Stomach (tissue), 4 donors: ENCODE data around the gene FOXS1.

Source experiments
- POLR2A ChIP-seq, 4 donors: fragments of 450-650 bp; IDR thresholded peaks; one replicate each; pipeline ENCODE4 v1.6.1; 2016; ENCODE audit warnings: antibody characterized with exemption in 4 of 4, control low read depth in 2 of 4, mild to moderate bottlenecking in 1 of 4, moderate library complexity in 1 of 4
- TF ChIP-seq, protein P1 (sequence below), 7 experiments: fragments of 450-650 bp in 4 of 7; fragments of 200-600 bp in 3 of 7; sonication (generic) in 3 of 7; IDR thresholded peaks; one replicate each; pipeline ENCODE4 v1.5.1; 2016 to 2019; ENCODE audit warnings: antibody characterized with exemption in 7 of 7, control low read depth in 2 of 7, mild to moderate bottlenecking in 1 of 7

DNA sequence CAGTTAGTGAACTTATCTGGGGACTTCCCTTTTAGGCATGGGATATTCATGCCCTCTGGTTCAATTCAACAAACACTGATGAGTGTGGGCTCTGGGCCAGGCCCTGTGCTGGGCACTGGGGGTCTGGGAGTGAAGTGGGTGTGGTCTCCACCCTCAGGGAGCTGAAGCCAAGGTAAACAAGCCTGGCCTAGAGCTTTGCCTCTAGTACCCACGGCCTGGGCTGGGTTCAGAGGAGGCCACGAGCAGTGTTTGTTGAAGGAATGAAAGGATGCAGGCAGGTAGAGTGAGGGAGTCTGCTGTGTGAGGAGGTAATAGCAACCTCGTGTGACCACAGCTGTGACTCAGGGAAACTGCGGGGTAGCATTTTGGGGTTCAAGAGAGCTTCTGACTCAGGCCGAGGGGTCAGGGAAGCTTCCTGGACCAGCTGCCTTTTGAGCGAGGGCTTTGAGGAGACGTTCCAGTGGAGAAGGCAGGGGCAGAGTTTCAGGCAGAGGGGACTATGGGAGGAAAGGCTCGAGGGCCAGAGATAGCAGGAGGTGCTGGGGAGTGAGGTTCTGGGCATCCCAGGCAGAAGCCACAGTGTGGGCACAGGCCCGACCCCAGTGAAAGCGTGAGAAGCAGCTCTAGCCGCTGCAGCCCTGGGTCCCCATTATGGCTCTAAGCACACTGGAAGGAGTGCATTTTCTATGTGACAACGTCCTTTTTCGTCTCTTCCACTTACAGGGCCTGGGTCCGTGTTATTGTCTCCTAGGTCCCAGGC, 20.7 kb downstream of the FOXS1 start:
- TF ChIP-seq, protein P1, sequence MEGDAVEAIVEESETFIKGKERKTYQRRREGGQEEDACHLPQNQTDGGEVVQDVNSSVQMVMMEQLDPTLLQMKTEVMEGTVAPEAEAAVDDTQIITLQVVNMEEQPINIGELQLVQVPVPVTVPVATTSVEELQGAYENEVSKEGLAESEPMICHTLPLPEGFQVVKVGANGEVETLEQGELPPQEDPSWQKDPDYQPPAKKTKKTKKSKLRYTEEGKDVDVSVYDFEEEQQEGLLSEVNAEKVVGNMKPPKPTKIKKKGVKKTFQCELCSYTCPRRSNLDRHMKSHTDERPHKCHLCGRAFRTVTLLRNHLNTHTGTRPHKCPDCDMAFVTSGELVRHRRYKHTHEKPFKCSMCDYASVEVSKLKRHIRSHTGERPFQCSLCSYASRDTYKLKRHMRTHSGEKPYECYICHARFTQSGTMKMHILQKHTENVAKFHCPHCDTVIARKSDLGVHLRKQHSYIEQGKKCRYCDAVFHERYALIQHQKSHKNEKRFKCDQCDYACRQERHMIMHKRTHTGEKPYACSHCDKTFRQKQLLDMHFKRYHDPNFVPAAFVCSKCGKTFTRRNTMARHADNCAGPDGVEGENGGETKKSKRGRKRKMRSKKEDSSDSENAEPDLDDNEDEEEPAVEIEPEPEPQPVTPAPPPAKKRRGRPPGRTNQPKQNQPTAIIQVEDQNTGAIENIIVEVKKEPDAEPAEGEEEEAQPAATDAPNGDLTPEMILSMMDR (IDR thresholded peaks at IDR 0.05) = no peak
- TF ChIP-seq POLR2A (IDR thresholded peaks at IDR 0.05) = no peak
